ENCODE results near the gene ITGA6.

ITGA6 gene

GRCh38 chr2:172427256-172427989 is at the start of gene ITGA6:
Gene ITGA6, plus strand, starts transcription at chr2:172427586.
- DNase-seq: peak; percentile 78

DNA sequence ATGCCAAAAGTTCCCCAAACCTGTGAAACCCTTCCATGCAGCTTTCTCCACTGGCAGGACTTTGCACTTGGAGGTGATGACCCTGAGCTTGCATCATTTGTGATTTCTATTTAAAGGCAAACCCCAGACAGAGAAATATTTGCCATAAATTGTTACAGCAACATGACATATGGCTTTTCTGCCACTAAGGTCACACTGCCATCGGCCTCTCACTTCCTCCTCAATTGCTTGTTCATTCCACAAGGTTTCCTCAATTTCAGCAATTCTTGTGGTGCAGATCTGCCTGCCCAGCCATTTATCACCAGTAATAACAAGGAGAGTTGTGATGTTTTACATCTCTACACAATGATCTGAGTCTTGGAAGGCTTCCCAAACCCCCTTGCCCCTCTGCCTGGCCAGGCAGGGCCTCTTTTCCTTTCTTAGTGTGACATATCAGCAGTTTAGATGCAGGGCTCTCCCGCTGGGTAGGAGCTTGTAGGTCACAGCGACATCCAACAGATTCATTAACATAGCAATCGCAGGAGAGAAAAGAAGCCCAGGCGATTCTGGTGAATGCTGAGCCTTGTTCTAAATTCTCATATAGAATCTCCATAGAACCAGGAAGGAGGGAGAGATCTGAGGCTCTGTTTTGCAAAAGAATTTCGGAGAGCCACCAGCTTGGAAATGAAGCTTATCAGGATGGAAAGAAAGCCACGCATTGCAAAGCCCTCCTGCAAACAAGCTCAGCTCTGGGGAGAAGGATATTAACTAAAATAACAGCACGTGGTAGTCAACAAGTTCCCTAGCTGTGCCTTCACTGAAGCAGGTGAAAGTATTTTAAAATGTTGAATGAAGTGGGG is 46.7 kb upstream of the ITGA6 start:
- no peak for DNase-seq

DNA sequence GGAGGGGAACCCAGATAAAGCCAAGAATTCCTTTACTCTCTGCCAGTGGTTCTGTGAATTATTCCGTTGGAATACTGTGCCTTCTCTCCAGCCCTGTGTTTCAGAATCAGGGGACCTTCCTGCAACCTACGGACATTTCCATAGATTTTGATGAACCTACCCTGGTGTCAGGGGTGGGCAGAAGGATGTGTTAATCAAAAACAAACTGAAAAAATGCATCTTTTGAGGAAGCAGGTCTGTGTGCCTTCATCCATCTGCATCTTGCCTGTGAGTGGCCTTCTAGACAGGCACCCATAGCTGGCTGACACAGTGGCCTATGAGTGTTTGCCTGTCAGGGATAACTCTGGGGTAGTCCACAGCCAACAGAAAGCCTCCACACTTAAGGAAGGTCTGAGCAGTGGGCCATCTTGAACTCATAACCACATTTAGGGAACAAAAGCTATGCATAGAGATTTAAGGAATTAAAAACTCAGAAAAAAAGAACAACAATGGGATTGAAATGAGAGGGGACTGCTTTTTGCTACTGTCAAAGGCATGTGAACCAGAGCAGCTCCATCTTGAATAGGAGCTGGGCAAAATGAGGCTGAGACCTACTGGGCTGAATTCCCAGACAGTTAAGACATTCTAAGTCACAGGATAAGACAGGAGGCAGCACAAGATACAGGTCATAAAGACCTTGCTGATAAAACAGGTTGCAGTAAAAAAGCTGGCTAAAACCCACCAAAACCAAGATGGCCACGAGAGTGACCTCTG is 45.9 kb upstream of the ITGA6 start:
- DNase-seq: no peak

DNA sequence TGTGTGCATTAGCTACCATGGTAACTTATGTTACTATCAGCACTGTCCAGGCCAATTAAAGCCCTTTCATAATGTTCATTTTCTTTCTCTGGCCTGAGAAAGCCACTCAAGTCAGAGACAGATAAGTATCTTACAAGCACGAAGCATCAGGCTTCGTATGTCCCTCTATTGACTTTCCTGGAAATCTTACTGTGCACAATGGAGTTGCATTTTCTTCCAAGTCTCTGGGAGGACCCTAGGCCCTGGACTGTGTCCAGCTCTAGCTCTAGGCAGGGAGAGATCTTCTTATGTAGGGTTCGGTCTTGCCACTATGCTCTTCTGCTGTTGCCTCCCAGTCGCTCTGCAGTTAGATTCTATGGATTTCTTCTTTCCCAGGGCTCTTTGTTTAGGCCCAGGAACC is 40.0 kb upstream of the ITGA6 start:
- DNase-seq: no peak

- DNase-seq: no peak
These were observed 37.6 kb upstream of the ITGA6 start for GRCh38 chr2:172389685-172390339.

DNA sequence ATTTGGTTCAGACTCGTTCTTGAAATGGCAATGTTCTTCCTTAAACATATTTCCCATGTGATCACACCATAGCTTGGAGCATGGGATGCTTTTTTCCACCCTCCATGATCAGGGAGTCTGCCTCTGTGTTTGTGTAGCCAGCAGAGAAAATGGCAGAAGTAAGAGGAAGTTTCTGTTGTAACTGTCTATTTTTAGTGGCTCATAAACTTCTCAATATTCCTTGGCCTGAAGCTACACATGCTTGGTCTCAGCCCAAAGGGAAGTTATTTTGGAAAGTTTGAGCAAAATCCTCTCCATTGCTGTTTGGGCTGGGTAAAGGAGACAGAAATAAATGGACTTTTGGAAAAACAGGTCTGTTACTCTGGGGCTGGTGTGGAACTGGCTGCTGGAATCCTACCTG is 33.4 kb upstream of the ITGA6 start:
- DNase-seq: no peak

- DNase-seq: no peak
These were observed 31.9 kb upstream of the ITGA6 start for GRCh38 chr2:172395503-172395902.

DNA sequence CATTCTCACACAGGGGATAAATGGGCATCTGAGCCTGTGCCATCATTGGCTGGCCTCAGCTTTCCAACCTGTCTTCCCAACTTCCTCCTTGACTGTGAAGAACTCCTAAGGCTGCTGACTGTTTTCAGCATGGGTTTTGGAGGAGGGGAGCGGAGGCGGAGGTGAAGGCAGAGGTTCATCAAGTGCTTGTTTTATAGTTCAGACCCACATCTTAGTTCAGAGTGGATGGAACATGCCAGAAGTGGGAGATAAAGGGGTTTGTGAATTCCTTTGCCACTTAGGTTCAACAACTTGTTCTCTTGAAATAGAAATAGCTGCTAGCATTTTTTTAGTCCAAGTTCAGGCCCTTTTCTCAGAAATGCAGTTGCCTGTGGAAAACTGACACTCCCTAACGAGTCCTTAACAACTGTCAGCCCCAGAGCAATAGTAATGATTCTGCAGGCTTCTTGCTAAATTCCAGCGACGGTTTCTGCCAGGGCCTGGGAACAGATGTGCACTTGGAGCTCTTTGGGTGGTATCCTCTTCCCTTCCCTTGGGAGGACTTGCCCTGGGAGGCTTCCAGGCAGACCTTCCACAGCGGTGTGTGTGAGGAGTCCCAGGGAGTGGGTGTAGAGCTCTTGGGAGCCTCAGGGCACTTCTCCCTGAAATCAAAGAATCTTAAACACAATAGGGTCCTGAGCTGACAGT is 30.1 kb upstream of the ITGA6 start:
- no peak for DNase-seq

GRCh38 chr2:172398440-172398839 is 28.9 kb upstream of the ITGA6 start:
- DNase-seq: no peak

- DNase-seq: no peak
These were observed 27.6 kb upstream of the ITGA6 start for GRCh38 chr2:172399765-172400164.

DNA sequence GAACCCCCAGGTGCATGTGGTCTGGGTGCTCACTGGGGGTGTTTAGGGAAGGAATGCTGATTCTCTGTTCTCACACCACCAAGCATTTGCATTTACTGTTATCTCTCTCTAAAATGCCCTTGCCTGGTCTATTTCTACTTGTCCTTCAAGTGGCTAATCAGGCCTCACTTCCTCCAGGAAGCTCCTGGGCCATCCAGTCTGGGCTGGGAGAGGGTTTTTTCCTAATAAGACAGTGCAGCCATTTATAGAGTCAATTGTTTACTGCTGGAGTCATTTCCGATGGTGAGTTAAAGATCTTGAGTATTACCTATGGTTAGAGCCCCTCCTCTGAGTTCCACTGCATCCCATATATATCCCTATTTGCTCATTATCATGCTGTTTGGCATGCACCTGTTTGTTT is 25.2 kb upstream of the ITGA6 start:
- DNase-seq: no peak

GRCh38 chr2:172403402-172403801 is 24.0 kb upstream of the ITGA6 start:
- DNase-seq: no peak

- DNase-seq: no peak
These were observed 23.4 kb upstream of the ITGA6 start for GRCh38 chr2:172403881-172404468.

DNA sequence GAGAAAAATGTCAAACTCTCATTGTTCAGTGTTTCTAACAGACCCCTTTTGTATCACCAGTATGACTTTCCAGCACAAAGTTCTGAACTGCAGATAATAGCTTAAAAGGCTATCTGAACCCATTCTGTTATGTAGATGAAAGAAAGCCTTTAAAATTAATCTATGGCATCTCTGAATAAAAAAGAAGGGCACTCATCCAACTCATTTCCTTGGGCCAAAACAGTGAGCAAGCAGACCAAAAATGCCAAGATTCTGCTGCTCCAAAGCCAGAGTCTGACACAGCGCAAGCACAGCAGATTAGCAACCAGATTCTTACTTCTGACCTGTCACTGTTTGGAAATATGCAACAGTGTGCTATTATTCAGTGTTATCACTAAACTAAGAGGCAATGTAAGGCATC is 22.6 kb upstream of the ITGA6 start:
- no peak for DNase-seq

DNA sequence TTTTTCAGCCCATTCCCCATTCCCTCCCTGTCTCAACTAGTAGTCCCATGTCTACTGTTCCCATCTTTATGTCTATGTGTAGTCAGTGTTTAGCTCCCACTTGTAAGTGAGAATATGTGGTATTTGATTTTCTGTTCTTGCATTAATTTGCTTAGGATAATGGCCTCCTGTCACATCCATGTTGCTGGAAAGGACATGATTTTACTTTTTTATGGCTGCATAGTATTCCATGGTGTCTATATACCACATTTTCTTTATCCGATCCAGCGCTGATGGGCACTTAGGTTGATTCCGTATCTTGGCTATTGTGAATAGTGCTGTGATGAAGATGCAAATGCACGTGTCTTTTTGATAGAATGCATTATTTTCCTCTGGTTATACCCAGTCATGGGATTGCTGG is 21.7 kb upstream of the ITGA6 start:
- DNase-seq: no peak

GRCh38 chr2:172408143-172408766 is 19.1 kb upstream of the ITGA6 start:
- DNase-seq: no peak

- DNase-seq: no peak
These were observed 18.3 kb upstream of the ITGA6 start for GRCh38 chr2:172409042-172409441.

- no peak for DNase-seq
These were observed 14.3 kb upstream of the ITGA6 start for GRCh38 chr2:172412984-172413492.

GRCh38 chr2:172415157-172415864 is 12.1 kb upstream of the ITGA6 start:
- no peak for DNase-seq

DNA sequence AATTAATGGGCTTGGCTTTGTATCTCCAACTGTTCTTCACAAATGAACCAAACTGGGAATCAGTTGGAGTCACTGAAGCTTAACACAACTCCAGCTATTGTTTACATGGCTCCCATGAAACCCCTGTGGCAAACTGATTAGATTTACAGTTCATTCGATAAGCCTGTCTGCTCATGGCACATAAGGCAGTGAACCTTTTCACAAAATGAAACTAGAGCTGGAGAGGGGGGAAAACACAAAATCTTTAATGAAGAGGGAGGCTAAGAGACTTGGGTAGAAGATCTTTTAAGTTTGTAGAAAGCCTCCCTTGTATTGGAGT is 11.6 kb upstream of the ITGA6 start:
- DNase-seq: no peak
